ENCODE measurements around the gene DHX35.

GRCh38 chr20:39040116-39040515 lies 78.0 kb downstream of the DHX35 start:
- no peak for TF ChIP-seq CTCF (IDR thresholded peaks at IDR 0.05)
- no peak for TF ChIP-seq POLR2A (IDR thresholded peaks at IDR 0.05)
- TF ChIP-seq EP300 (IDR thresholded peaks at IDR 0.05) = no peak

All from ovary (tissue), 3 donors.